Activated naive CD8-positive, alpha-beta T cell treated with anti-CD3 and anti-CD28 coated beads, Interleukin-2, amount 10 ng/mL, durations not matched to agents 7 days and 5 days (primary cell): Measurements from ENCODE around the gene GGTLC1. TPM values are rescaled to one million over a fixed set of nuclear protein-coding genes. Genes with fewer than 3 reads are reported as not detected.

ENCODE experiments used
- ATAC-seq: fragments of 150-1000 bp; cut with Tn5 transposase; one replicate; pipeline ENCODE4 v1.10.0; 2021; ENCODE audit warnings: low read depth, moderate library complexity
- POLR2A ChIA-PET: fragments of 350-600 bp; sonication (Branson Sonifier 250); formaldehyde crosslinking; loops from one replicate; lab custom pipeline; 2021; ENCODE audit warnings: antibody characterized with exemption; lab: Charles Lee
- DNase-seq: peaks from one replicate; pipeline ENCODE4 v3.0.0; 2021
- H3K27ac Mint-ChIP-seq: one replicate; pipeline ENCODE4 v1.8.0; 2022; ENCODE audit warnings: mild to moderate bottlenecking, mixed read lengths
- H3K27me3 Mint-ChIP-seq: one replicate; pipeline ENCODE4 v1.8.0; 2022; ENCODE audit warnings: mild to moderate bottlenecking, moderate library complexity, mixed read lengths
- H3K36me3 Mint-ChIP-seq: one replicate; pipeline ENCODE4 v1.8.0; 2021; ENCODE audit warnings: mild to moderate bottlenecking, mixed read lengths
- H3K4me1 Mint-ChIP-seq: one replicate; pipeline ENCODE4 v1.8.0; 2021; ENCODE audit warnings: mixed read lengths
- H3K4me3 Mint-ChIP-seq: one replicate; pipeline ENCODE4 v1.8.0; 2022; ENCODE audit warnings: mild to moderate bottlenecking, moderate library complexity, mixed read lengths
- H3K9me3 Mint-ChIP-seq: one replicate; pipeline ENCODE4 v1.8.0; 2021; ENCODE audit warnings: mixed read lengths
- total RNA-seq, 2 experiments: library from RNA; stranded (reverse); gene quantifications; one replicate each; pipeline ENCODE4 v1.2.3, GENCODE V29; 2021

The GGTLC1 gene
- total RNA-seq, 2 experiments from 2014 or later = not detected

DNA sequence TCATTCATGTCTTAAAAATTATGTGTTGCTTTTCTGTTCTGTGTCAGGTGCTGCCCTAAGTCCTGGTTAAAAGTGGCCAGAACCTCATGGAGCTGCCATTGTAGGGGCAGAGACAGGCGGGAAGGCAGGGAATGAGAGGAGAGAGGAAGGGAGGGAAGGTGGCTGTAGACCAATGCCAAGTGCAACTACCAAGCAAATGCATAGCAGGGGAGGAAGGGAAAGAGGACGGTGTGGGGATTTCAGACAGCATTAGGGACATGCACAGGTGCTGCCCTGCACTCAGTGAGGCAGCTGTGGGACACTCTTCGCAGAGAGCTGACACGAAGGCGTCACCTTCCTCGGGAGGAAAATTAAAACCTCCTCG, 21.0 kb downstream of the GGTLC1 start:
- POLR2A ChIA-PET = no interaction called here
- Mint-ChIP-seq H3K9me3 (peaks cover 7% of the 10 kb centered on the region), H3K36me3 (peaks cover 2% of the 10 kb centered on the region), H3K4me1 (no peaks in the 10 kb centered on the region), H3K27ac (no peak overlapping the region), H3K27me3 (no peaks in the 10 kb centered on the region), H3K4me3 (no peak overlapping the region)
- DNase-seq = no peak
- no peak for ATAC-seq

DNA sequence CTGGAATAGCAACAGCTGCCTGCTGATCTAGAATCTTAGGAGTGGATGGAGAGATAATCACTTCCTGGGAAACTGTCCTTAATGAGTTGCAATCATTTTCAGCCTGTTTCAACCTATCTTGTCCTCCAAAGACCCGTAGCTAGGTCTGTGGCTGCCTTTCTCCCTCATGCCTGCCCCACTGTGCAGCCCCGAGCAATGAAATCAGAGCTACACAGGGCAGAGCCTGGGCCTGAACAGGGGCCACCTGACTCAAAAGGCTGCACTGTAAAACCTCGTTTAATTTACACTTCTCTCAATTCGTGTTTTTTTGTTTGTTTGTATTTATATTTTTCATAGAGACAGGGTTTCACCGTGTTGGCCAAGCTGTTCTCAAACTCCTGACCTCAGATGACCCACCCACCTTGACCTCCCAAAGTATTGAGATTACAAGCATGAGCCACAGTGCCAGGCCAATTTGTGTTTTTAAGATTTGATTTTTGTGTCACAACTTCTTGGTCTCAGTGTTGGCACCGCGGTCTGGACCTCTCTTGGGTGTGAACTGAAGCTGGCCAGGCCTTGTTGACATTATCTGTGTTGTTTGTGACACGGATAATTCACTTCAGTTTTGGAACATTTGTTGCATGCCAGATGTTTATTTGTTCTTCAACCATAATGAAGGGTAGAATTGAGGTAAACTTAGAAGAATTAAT, 21.5 kb downstream of the GGTLC1 start:
- no peak overlapping the region for H3K27ac Mint-ChIP-seq
- peaks cover 8% of the 10 kb centered on the region for H3K9me3 Mint-ChIP-seq
- peaks cover 2% of the 10 kb centered on the region for H3K36me3 Mint-ChIP-seq
- POLR2A ChIA-PET = no interaction called here
- H3K27me3 Mint-ChIP-seq = peaks cover 4% of the 10 kb centered on the region
- H3K4me1 Mint-ChIP-seq = no peaks in the 10 kb centered on the region
- no peak for ATAC-seq
- no peak for DNase-seq
- no peak overlapping the region for H3K4me3 Mint-ChIP-seq

DNA sequence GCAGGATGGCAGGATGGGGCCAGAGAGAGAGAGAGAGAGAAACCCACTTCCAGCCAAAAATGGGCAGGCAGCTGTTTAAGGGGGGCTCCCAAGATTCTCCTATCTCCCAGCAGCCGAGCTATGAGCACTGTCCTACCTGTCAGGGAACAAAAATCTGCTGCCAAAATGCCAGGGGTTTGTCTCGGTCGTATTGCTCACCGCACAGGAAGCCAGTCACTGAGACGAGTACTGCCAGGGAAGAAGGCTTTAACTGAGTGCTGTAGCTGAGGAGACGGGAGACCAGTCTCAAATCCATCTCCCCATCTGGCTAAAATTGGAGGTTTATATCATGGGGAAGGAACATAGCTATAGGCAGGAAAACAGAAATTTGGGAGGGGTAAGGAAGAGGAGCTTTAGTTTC, 22.3 kb downstream of the GGTLC1 start:
- ATAC-seq (no peak), DNase-seq (no peak)
- peaks cover 5% of the 10 kb centered on the region for H3K27me3 Mint-ChIP-seq
- H3K4me3 Mint-ChIP-seq = no peak overlapping the region
- H3K9me3 Mint-ChIP-seq = peaks cover 8% of the 10 kb centered on the region
- no peaks in the 10 kb centered on the region for H3K4me1 Mint-ChIP-seq
- H3K36me3 Mint-ChIP-seq = peaks cover 2% of the 10 kb centered on the region
- POLR2A ChIA-PET = no interaction called here
- no peak overlapping the region for H3K27ac Mint-ChIP-seq

DNA sequence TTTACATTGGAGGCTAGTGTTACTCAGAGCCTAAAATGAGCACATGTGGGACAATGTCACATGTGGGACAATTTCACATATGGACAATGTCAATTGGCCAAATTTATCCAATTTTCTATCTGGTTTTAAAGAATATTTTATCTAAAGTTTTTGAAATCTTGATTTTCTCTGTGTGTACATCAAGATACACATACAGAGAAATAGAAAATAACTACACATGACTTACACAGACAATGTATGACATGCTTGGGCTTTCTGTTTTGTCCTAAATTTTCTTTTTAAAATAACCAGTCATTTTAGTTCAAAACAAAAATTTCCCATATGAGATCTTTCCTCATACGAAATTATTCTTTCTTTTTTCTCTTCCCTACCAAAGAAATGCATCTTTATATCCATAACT, 24.6 kb downstream of the GGTLC1 start:
- ATAC-seq (no peak), DNase-seq (no peak)
- H3K27ac Mint-ChIP-seq = no peak overlapping the region
- H3K36me3 Mint-ChIP-seq = peaks cover 2% of the 10 kb centered on the region
- H3K27me3 Mint-ChIP-seq = peaks cover 6% of the 10 kb centered on the region
- no peaks in the 10 kb centered on the region for H3K4me1 Mint-ChIP-seq
- H3K9me3 Mint-ChIP-seq = peaks cover 8% of the 10 kb centered on the region
- POLR2A ChIA-PET = no interaction called here
- H3K4me3 Mint-ChIP-seq = no peak overlapping the region

DNA sequence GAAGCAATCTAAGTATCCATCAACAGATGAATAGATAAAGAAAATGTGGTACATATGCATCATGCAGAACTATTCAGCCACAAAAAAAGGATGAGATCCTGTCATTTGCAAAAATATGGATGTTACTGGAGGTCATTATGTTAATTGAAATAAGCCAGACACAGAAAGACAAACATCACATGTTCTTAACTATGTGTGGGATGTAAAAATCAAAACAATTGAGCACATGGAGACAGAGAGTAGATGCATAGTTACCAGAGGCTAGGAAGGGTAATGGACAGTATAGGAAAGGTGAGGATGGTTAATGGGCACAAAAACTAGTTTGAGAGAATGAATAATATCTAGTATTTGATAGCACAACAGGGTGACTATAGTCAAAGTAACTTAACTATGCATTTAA, 26.3 kb downstream of the GGTLC1 start:
- ATAC-seq = no peak
- POLR2A ChIA-PET = no interaction called here
- DNase-seq = no peak
- no peak overlapping the region for H3K4me3 Mint-ChIP-seq
- no peak overlapping the region for H3K27ac Mint-ChIP-seq
- no peaks in the 10 kb centered on the region for H3K4me1 Mint-ChIP-seq
- H3K36me3 Mint-ChIP-seq = peaks cover 2% of the 10 kb centered on the region
- H3K9me3 Mint-ChIP-seq = peaks cover 8% of the 10 kb centered on the region
- peaks cover 6% of the 10 kb centered on the region for H3K27me3 Mint-ChIP-seq

DNA sequence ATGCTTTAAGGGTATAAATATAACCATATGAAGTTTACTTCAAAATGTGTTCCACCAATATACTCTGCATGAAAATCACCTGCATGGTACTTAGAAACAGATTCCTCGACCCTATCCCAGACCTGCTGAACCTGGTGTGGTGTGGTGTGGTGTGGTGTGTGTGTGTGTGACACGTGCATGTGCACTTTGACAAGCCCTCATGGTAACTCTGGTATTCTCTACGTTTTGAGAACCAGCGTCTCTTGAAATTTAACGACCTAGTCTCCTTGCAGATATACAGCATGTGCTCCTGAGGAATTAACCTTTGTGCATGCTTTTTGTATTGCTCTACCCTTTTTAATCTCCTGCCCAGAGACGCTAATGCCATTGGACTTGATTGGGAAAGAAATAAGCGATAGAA, 29.5 kb downstream of the GGTLC1 start:
- POLR2A ChIA-PET = no interaction called here
- H3K9me3 Mint-ChIP-seq = peaks cover 4% of the 10 kb centered on the region
- no peaks in the 10 kb centered on the region for H3K4me1 Mint-ChIP-seq
- DNase-seq = no peak
- no peak overlapping the region for H3K4me3 Mint-ChIP-seq
- no peak overlapping the region for H3K27ac Mint-ChIP-seq
- peaks cover 14% of the 10 kb centered on the region for H3K27me3 Mint-ChIP-seq
- ATAC-seq = no peak
- peaks cover 2% of the 10 kb centered on the region for H3K36me3 Mint-ChIP-seq

DNA sequence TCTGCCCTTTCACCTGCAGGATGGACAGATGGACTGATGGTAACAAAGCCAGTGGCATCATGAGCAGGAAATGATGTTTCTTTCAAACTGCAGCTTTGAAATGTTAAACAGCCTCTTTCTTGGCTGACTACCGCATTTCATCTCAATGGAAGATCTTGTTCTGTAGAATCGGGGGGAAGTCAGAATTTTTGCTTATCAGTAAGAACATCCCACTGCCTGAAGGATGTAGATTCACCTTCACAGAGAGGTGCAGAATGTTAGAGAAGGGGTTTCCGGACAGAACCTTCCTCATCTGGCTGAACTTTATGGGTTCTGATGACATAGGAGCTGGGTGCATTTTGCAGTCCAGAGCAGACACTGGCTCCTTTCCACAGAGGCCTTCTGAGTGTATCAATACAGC, 32.7 kb downstream of the GGTLC1 start:
- H3K27ac Mint-ChIP-seq = no peak overlapping the region
- H3K36me3 Mint-ChIP-seq = no peaks in the 10 kb centered on the region
- ATAC-seq = no peak
- H3K4me3 Mint-ChIP-seq = no peak overlapping the region
- no peaks in the 10 kb centered on the region for H3K4me1 Mint-ChIP-seq
- no peak for DNase-seq
- H3K27me3 Mint-ChIP-seq = peaks cover 8% of the 10 kb centered on the region
- H3K9me3 Mint-ChIP-seq = no peaks in the 10 kb centered on the region
- POLR2A ChIA-PET = no interaction called here

DNA sequence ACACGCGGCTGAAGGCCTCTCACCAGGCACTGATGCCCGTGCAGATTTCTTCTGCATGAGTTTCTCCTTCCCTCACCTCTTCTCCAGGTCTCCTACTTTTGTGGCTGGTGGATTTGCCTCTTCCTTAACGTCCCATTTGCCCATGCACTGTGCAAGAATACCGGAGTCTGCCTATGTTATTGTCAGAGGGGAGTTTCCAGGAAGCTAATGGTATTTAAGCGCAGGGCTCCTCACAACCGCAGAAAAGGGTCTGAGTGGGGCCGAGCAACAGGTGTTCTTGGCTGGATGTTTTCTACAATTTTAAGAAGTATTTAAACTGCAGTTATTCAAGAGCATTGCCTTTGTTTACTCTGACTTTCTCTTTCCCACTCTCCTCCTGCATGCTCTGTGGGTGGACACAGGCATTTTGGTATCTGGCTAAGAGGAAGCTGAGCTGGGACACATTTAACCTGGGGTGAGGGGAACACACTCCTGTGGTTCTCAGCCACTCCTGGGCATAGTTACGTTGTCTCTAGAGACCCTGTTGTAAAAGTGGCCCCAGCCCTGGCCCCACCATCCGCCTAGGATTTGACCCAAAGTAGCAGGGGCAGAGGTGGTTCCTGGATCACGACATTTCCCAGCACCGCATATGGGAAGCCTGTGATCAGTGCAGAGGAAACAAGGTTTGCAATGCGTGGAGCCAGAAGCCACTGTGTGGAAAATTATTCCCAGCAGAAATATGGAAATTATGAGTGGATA, 34.4 kb downstream of the GGTLC1 start:
- POLR2A ChIA-PET = no interaction called here
- no peaks in the 10 kb centered on the region for H3K36me3 Mint-ChIP-seq
- no peak for ATAC-seq

DNA sequence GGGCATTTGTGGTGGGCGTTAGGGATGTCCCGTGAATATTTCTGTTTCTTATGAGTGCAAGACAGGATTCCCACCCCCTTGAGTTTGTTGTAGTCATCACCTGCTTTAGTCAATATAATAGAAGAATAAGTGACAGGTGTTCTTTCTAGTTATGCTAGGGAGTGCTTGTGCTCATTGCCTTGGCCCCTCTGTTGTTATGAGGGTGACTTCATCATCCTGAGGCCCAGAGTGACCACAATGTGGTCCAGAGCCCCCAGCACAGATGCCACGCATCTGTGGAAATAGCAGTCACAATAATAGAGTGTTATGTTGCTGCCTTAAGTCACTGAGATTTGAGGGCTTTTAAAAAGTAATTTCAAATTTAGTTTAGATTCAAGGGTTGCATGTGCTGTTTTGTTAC, 42.4 kb downstream of the GGTLC1 start:
- no peak overlapping the region for H3K4me3 Mint-ChIP-seq
- no peaks in the 10 kb centered on the region for H3K4me1 Mint-ChIP-seq
- ATAC-seq (no peak), DNase-seq (no peak)
- peaks cover 15% of the 10 kb centered on the region for H3K27me3 Mint-ChIP-seq
- H3K27ac Mint-ChIP-seq = no peak overlapping the region
- H3K36me3 Mint-ChIP-seq = no peaks in the 10 kb centered on the region
- POLR2A ChIA-PET = no interaction called here
- H3K9me3 Mint-ChIP-seq = no peaks in the 10 kb centered on the region

More for the DNA sequence above, 34.4 kb downstream of the GGTLC1 start:
- DNase-seq = no peak
- Mint-ChIP-seq H3K4me3 (no peak overlapping the region), H3K4me1 (no peaks in the 10 kb centered on the region), H3K27ac (no peak overlapping the region), H3K9me3 (no peaks in the 10 kb centered on the region), H3K27me3 (peaks cover 11% of the 10 kb centered on the region)

DNA sequence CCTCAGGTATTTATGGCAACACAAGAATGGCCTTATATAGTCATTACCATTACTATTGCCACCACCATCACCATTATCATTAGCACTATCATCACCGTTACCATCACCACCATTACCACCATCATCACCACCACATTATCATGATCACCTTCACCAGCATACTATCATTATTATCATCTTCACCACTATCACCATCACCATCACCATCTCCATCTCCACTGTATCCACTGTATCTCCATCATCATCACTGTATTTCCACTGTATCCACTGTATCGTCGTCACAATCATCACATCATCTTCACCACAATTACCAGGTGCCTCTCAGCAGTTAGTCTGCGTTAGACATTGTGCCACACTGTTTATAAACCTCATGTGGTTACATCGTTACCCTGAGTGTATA, 45.3 kb downstream of the GGTLC1 start:
- H3K4me3 Mint-ChIP-seq = no peak overlapping the region
- no peak for ATAC-seq
- no peaks in the 10 kb centered on the region for H3K36me3 Mint-ChIP-seq
- no peaks in the 10 kb centered on the region for H3K9me3 Mint-ChIP-seq
- no peaks in the 10 kb centered on the region for H3K4me1 Mint-ChIP-seq
- no peak overlapping the region for H3K27ac Mint-ChIP-seq
- no peak for DNase-seq
- H3K27me3 Mint-ChIP-seq = peaks cover 7% of the 10 kb centered on the region
- POLR2A ChIA-PET = no interaction called here

DNA sequence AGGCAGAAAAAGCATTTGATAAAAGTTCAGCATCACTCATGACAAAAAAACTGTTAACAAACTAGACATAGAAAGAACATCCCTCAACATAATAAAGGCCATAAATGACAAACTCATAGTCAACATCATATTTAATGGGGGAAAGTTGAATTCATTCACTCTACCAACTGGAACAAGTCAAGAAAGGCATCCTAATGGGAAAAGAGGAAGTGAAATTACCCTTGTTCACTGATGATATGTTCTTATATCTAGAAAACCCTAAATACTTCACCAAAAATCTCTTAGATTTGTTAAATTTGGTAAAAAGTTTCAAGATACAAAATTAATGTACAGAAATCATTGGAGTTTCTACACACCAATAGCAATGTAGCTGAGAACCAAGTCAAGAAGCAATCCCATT, 48.9 kb downstream of the GGTLC1 start:
- peaks cover 5% of the 10 kb centered on the region for H3K27me3 Mint-ChIP-seq
- DNase-seq = no peak
- H3K4me3 Mint-ChIP-seq = no peak overlapping the region
- no peaks in the 10 kb centered on the region for H3K9me3 Mint-ChIP-seq
- POLR2A ChIA-PET = no interaction called here
- H3K27ac Mint-ChIP-seq = no peak overlapping the region
- ATAC-seq = no peak
- no peaks in the 10 kb centered on the region for H3K4me1 Mint-ChIP-seq
- no peaks in the 10 kb centered on the region for H3K36me3 Mint-ChIP-seq

DNA sequence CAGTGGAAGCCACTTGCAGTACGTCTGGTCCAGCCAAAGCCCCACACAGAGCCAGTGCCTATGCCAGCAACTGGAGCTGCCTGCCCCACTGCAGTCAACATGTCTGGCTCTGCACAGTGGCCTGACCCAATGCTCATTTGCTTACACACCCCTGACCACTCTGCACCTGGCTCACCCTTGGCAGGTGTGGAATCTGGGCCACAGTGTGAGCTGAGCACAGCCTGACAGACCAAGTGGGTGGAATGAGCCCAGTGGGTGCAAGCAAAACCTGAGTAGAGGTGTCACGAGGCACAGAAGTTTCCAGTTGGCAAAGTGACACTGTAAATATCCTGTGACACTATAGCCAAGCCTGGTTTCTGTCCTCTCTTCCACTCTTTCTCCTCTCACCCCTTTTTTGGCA, 49.5 kb downstream of the GGTLC1 start:
- Mint-ChIP-seq H3K4me1 (no peaks in the 10 kb centered on the region), H3K27me3 (peaks cover 7% of the 10 kb centered on the region), H3K36me3 (no peaks in the 10 kb centered on the region), H3K4me3 (no peak overlapping the region), H3K27ac (no peak overlapping the region), H3K9me3 (no peaks in the 10 kb centered on the region)
- ATAC-seq = no peak
- DNase-seq = no peak
- POLR2A ChIA-PET = no interaction called here

DNA sequence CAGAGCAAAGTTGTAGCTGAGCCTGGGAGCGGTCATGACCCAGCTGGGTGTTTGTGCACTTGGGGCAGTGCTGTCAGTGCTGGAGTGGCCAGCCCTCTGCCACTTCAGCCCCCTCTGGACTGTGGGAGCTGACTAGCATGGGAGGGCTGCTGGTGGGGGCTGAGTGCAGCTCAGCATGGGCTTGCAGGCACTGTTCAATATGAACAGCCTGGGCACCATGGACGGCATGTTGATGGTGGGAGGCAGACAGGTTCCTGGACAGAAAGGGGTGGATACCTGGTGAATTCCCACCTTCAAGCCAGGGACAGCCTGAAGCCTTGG, 50.5 kb downstream of the GGTLC1 start:
- no peak for ATAC-seq
- peaks cover 7% of the 10 kb centered on the region for H3K27me3 Mint-ChIP-seq
- H3K4me1 Mint-ChIP-seq = no peaks in the 10 kb centered on the region
- H3K36me3 Mint-ChIP-seq = no peaks in the 10 kb centered on the region
- H3K9me3 Mint-ChIP-seq = no peaks in the 10 kb centered on the region
- no peak overlapping the region for H3K4me3 Mint-ChIP-seq
- POLR2A ChIA-PET = no interaction called here
- H3K27ac Mint-ChIP-seq = no peak overlapping the region
- DNase-seq = no peak

DNA sequence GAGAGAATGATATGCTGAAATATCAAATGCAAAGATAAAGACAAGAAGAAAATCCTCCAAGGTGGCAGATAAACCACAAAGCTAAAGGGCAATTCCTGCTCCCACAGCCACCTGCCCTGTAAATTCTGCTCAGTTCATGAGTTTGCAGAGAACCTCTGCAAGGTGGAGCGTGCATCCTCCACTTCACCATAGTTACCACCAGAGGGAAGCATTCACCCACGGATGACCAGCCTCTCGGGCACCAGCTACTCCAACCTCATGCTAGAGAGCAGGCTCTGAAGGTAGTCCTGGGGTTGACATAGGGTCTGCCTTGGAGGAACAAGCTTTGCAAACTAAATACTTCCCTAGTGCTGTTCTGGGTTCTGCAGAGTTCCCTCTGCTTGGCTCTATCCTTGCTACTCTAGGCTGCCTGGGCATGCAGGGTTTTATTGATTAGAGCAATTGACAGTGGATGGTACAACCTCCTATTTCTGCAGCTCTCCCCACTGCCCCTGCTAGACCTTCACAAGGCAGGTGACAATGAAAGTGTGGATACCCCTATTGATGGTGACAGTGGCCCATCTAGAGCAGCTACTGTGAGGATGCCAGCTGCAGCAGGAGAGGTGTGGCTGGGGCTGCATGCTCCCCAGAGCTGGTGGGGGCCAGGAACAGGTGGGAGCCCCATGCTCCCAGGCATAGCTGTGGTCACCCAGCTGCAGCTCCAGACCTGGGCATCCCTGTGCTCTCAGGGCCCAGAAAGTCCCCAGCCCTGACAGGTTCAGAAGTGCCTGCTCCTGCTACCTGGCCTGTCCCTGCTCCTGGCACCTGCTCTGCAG, 51.1 kb downstream of the GGTLC1 start:
- H3K4me1 Mint-ChIP-seq = no peaks in the 10 kb centered on the region
- H3K27ac Mint-ChIP-seq = no peak overlapping the region
- H3K27me3 Mint-ChIP-seq = peaks cover 7% of the 10 kb centered on the region
- H3K9me3 Mint-ChIP-seq = no peaks in the 10 kb centered on the region
- H3K36me3 Mint-ChIP-seq = no peaks in the 10 kb centered on the region
- peak; percentile 87 for ATAC-seq
- DNase-seq = peak; percentile 55
- POLR2A ChIA-PET = no interaction called here
- H3K4me3 Mint-ChIP-seq = no peak overlapping the region
